ENCODE data around the gene HCRTR2.

DNA sequence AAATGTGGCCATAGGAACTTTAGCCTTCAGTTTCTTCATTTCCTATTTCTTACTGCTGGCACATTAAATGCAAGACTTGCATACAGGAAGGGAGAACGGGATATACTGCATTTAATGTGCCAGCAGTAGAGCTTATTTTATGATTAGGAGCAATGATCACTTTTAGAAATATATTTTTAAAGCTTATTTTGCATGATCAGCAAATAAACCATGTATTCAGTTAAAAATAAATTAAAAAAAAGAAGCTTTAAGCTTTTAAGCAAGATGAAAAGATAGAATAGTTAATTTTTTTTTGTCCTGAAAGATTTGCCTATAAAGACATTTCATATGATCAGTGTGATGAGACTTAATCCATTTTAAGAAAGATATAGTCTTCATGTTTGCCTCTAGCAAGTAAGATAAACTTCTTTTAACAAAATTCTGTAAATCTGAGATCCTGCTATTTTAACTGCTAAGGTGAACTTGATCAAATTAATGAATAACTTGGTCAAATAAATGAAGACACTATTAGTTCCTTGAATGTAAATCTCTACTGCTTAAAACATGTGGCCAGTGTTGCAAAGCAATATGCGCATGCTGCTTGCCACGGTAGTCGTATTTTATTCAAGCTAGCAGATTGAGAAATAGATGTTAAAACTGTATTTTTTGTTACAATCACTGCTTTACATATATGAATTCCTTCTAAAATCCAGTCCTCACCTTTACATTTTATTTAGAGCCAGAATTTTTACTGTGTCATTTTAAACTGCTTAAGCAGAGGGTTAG, 36.2 kb upstream of the HCRTR2 start:
- TF ChIP-seq GATA2 (IDR thresholded peaks at IDR 0.05; ENCODE audit: low read depth, low read length) (no peak), GATA3 (IDR thresholded peaks at IDR 0.05; ENCODE audit: low read depth, low read length) (no peak)

Data from SH-SY5Y (cell line).